ENCODE data around the gene MDN1.
"Not testable (repeated sequence)": the region's sequence is repeated elsewhere in the genome, so short reads cannot be mapped to it uniquely, and the experiment has no call there.

Gene MDN1

GRCh38 chr6:89644864-89645263, 174.7 kb downstream of the MDN1 start:
- DNase-seq (ENCODE audit: low read depth in 2 of 2): no peak

- no peak for DNase-seq (ENCODE audit: low read depth in 2 of 2)
These were observed 176.2 kb downstream of the MDN1 start for GRCh38 chr6:89643406-89643805.

GRCh38 chr6:89642956-89643355, 176.6 kb downstream of the MDN1 start:
- DNase-seq (ENCODE audit: low read depth in 2 of 2): no peak

- DNase-seq (ENCODE audit: low read depth in 2 of 2): not testable (repeated sequence)
These were observed 178.0 kb downstream of the MDN1 start for GRCh38 chr6:89641581-89641980.

GRCh38 chr6:89640804-89641203, 178.8 kb downstream of the MDN1 start:
- DNase-seq (ENCODE audit: low read depth in 2 of 2): no peak

GRCh38 chr6:89638320-89639195, 181.0 kb downstream of the MDN1 start, which contains the start of gene LYRM2:
Gene LYRM2 (minus strand): TSS chr6:89638747. CDS start chr6:89638716, 31 bp downstream.
- peak; percentile 83 to 91 for DNase-seq (ENCODE audit: low read depth in 2 of 2)

- no peak for DNase-seq (ENCODE audit: low read depth in 2 of 2)
These were observed 181.7 kb downstream of the MDN1 start for GRCh38 chr6:89637960-89638319.

- DNase-seq (ENCODE audit: low read depth in 2 of 2): not testable (repeated sequence)
These were observed 183.2 kb downstream of the MDN1 start for GRCh38 chr6:89636412-89636811.

GRCh38 chr6:89630488-89630887, 189.1 kb downstream of the MDN1 start:
- DNase-seq (ENCODE audit: low read depth in 2 of 2): no peak

GRCh38 chr6:89623749-89624148, 195.8 kb downstream of the MDN1 start:
- no peak for DNase-seq (ENCODE audit: low read depth in 2 of 2)

GRCh38 chr6:89619567-89619966, 200.0 kb downstream of the MDN1 start:
- no peak for DNase-seq (ENCODE audit: low read depth in 2 of 2)

- DNase-seq (ENCODE audit: low read depth in 2 of 2): no peak
These were observed 201.6 kb downstream of the MDN1 start for GRCh38 chr6:89618026-89618425.

GRCh38 chr6:89616531-89616930, 203.1 kb downstream of the MDN1 start:
- DNase-seq (ENCODE audit: low read depth in 2 of 2): no peak

- no peak for DNase-seq (ENCODE audit: low read depth in 2 of 2)
These were observed 203.7 kb downstream of the MDN1 start for GRCh38 chr6:89615882-89616281.

GRCh38 chr6:89613790-89614189, 205.8 kb downstream of the MDN1 start:
- DNase-seq (ENCODE audit: low read depth in 2 of 2): no peak

GRCh38 chr6:89612121-89612520, 207.5 kb downstream of the MDN1 start:
- no peak for DNase-seq (ENCODE audit: low read depth in 2 of 2)

- no peak for DNase-seq (ENCODE audit: low read depth in 2 of 2)
These were observed 207.9 kb downstream of the MDN1 start for GRCh38 chr6:89611666-89612065.

GRCh38 chr6:89610149-89610642, 209.4 kb downstream of the MDN1 start:
- peak; percentile 64 to 73 for DNase-seq (ENCODE audit: low read depth in 2 of 2)

- no peak for DNase-seq (ENCODE audit: low read depth in 2 of 2)
These were observed 213.7 kb downstream of the MDN1 start for GRCh38 chr6:89605861-89606260.

- no peak for DNase-seq (ENCODE audit: low read depth in 2 of 2)
These were observed 214.9 kb downstream of the MDN1 start for GRCh38 chr6:89604653-89605052.

- DNase-seq (ENCODE audit: low read depth in 2 of 2): no peak
These were observed 217.4 kb downstream of the MDN1 start for GRCh38 chr6:89602166-89602565.

- no peak for DNase-seq (ENCODE audit: low read depth in 2 of 2)
These were observed 219.9 kb downstream of the MDN1 start for GRCh38 chr6:89599727-89600126.

- DNase-seq (ENCODE audit: low read depth in 2 of 2): no peak
These were observed 221.6 kb downstream of the MDN1 start for GRCh38 chr6:89597988-89598387.

Measured in activated CD4-positive, alpha-beta T cell treated with anti-CD3 and anti-CD28 coated beads for 24 hours (primary cell).